Ramos (cell line): ENCODE data around the gene MAMDC4.
"Not testable (repeated sequence)": the region's sequence is repeated elsewhere in the genome, so short reads cannot be mapped to it uniquely, and the experiment has no call there.

Experiments used
- in situ Hi-C: fragments of 300-500 bp; cut with MboI; formaldehyde crosslinking; loops from one replicate; pipeline ENCODE4 v1.14.3; 2022; ENCODE audit warnings: low sequenced_read_pairs; ENCODE audit not compliant: unreplicated experiment

Gene MAMDC4

GRCh38 chr9:136824496-136825225 lies 27.5 kb upstream of the MAMDC4 start:
- in situ Hi-C loops, result no loop called here

GRCh38 chr9:136825295-136826187 lies 26.6 kb upstream of the MAMDC4 start:
- in situ Hi-C loops, result no loop called here

- in situ Hi-C loops, result no loop called here
Measured at GRCh38 chr9:136826188-136826541, 26.0 kb upstream of the MAMDC4 start.

DNA sequence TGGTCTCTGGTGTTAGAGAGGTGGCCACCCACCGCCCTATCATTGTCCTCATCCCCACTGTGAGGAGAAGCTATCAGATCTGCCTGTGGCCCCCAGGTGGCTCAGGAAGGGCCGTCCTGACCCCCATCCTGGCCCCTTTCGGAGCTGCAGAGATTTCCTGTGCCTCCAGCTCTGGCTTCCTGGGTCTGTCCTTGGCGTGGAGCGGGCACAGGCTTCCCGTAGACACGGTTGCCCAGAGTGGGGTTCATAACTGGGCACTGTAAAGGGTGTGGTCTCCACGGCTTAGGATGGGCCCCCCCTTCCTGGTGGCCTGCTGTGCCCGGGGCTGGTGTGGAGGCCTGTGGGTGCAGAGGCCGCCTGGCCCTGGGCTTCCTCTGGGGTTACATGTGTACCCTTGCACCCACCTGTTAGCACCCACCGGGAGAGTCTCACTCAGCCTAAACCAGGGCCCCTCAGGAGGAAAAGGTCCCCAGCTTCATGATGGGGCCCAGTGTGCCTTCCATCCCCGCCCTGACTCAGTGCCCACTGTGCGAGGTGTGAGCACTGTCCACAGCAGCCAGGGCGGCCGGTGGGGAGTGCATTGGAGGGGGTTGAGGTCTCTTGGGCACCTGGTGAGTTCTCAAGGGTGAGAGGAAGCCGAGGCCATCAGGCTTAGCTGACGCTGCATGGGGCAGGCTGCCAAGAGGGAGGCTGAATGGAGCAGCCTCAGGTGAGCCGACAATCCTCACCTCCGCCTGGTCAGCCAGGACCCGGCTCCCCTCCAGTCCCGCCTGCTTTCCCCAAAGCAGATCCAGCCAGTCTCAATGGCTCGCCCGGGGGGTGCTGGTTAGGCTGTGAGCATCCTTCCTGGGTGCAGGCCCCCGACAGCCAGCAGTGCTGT lies 25.2 kb upstream of the MAMDC4 start:
- in situ Hi-C loops, result no loop called here

- in situ Hi-C loops, result no loop called here
Measured at GRCh38 chr9:136827794-136828473, 24.2 kb upstream of the MAMDC4 start.

DNA sequence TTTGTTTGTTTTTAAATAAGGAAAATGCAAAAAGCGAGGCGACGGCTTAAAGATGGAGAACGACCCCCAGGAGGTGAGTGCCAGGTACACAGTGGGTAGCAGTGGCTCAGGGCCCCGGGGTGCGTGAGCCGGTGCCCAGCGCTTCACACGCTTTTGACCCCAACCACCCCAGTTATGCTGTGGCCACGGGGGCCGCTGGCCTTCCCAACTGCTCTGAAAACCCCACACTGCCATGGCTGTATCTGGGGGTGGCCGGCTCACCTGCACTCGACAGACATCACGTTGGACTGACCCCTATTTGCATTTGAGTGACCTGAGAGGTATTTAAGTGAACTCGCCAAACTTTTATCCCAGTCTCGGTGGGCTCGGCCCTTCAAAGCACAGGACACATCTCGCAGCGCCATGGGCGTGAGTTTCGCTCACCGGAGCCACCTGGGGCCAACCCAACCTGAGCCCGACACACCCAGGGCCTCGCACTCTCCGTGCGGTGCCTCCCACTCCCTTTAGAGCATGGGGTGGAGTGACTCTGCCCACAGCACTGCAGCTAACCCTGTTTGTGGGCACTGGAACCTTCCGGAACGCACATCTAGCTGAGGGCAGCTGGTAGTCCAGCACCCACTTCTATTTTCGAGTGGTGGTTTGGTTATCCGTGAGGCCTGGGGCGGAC lies 23.5 kb upstream of the MAMDC4 start:
- in situ Hi-C loops, result no loop called here

- in situ Hi-C loops, result no loop called here
Measured at GRCh38 chr9:136829412-136829811, 22.7 kb upstream of the MAMDC4 start.

GRCh38 chr9:136829981-136830885 lies 21.9 kb upstream of the MAMDC4 start:
- in situ Hi-C loops, result no loop called here

GRCh38 chr9:136831002-136831719 lies 21.0 kb upstream of the MAMDC4 start:
- in situ Hi-C loops, result no loop called here

DNA sequence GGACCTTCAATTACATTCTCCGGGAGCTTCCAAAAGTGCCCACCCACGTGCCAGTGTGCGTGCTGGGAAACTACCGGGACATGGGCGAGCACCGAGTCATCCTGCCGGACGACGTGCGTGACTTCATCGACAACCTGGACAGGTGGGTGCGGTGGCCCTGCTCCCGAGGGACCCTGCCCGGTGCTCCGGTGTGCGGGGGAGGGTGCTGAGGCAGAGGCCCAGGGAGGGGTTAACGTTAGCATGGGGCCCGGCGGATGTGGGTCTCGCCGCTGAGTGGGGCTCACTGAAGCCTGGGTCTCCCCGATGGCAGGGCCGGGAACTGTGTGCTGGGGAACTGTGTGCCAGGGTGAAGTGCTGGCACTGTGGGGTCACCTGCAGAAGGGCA lies 20.4 kb upstream of the MAMDC4 start:
- in situ Hi-C loops, result no loop called here

DNA sequence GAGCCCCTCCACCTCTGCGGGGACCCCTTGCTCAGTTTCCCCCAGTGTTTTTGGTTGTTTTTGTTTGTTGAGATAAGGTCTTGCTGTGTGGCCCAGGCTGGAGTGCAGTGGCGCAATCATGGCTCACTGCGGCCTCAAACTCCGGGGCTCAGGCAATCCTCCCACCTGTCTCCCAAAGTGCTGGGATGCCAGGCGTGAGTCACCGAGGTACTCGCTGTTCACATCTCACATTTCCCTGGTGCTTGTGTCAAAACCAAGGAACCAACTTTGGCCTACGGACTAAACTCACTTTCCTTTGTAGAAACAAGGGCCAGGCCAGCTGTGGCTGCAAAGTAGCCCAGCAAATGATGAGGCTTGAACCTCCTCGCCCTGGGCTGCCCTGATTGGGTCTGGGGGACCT lies 19.6 kb upstream of the MAMDC4 start:
- in situ Hi-C loops, result no loop called here

- in situ Hi-C loops, result not testable (repeated sequence)
Measured at GRCh38 chr9:136833381-136834048, 18.6 kb upstream of the MAMDC4 start.

- in situ Hi-C loops, result no loop called here
Measured at GRCh38 chr9:136835162-136835931, 16.8 kb upstream of the MAMDC4 start.

- in situ Hi-C loops, result no loop called here
Measured at GRCh38 chr9:136835932-136836904, 15.9 kb upstream of the MAMDC4 start.

- in situ Hi-C loops, result no loop called here
Measured at GRCh38 chr9:136837146-136837855, 14.8 kb upstream of the MAMDC4 start.
